Epithelial cell of esophagus (primary cell): ENCODE results near the gene RBBP4.
A peak's percentile ranks its signal among the peaks of the same experiment; 100 is the strongest.
"Not testable (repeated sequence)": the region's sequence is repeated elsewhere in the genome, so short reads cannot be mapped to it uniquely, and the experiment has no call there.

Experiments
- DNase-seq: peaks from one replicate; pipeline ENCODE4 v3.0.0; 2010; ENCODE audit warnings: low read depth
- H3K4me3 ChIP-seq: 2 replicates; pipeline ENCODE4 v1.5.1; 2011; ENCODE audit warnings: mild to moderate bottlenecking, low read length, control low read depth
- TF ChIP-seq, protein P1 (sequence below): IDR thresholded peaks from 2 replicates; pipeline ENCODE4 v1.5.1; 2011; ENCODE audit warnings: low read depth, mild to moderate bottlenecking, low read length, control low read depth, inconsistent platforms; ENCODE audit not compliant: insufficient read depth; ENCODE audit errors: missing control alignments

The RBBP4 gene

DNA sequence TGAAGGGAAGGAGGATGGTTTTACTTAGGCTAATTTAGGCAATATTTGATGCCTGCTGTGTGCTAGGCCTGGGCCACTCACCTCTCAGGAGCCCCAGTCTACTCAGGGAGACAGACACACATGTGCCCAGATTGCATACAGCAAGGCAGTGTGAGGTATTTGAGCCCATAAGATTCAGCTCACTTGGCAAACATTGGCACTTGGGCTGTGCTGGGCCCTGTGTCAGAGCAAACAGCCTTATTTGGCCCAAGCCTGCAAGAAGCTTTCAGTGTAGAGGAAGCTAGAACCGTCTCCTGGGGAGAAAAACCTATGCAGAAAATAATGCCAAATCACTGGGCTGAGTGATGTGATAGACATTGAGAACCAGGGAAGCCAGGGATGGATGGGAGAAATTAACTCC is 55.5 kb downstream of the RBBP4 start:
- TF ChIP-seq, protein P1, sequence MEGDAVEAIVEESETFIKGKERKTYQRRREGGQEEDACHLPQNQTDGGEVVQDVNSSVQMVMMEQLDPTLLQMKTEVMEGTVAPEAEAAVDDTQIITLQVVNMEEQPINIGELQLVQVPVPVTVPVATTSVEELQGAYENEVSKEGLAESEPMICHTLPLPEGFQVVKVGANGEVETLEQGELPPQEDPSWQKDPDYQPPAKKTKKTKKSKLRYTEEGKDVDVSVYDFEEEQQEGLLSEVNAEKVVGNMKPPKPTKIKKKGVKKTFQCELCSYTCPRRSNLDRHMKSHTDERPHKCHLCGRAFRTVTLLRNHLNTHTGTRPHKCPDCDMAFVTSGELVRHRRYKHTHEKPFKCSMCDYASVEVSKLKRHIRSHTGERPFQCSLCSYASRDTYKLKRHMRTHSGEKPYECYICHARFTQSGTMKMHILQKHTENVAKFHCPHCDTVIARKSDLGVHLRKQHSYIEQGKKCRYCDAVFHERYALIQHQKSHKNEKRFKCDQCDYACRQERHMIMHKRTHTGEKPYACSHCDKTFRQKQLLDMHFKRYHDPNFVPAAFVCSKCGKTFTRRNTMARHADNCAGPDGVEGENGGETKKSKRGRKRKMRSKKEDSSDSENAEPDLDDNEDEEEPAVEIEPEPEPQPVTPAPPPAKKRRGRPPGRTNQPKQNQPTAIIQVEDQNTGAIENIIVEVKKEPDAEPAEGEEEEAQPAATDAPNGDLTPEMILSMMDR = no peak

GRCh38 chr1:32709075-32709474 is 58.1 kb downstream of the RBBP4 start:
- no peak for DNase-seq
- TF ChIP-seq, protein P1 = no peak
- no peak overlapping the region for H3K4me3 ChIP-seq

More for the DNA sequence above, 55.5 kb downstream of the RBBP4 start:
- no peak overlapping the region for H3K4me3 ChIP-seq
- no peak for DNase-seq

- H3K4me3 ChIP-seq = no peak overlapping the region
- TF ChIP-seq, protein P1 = no peak
- DNase-seq = no peak
Observed at GRCh38 chr1:32709476-32709875, 58.5 kb downstream of the RBBP4 start.

DNA sequence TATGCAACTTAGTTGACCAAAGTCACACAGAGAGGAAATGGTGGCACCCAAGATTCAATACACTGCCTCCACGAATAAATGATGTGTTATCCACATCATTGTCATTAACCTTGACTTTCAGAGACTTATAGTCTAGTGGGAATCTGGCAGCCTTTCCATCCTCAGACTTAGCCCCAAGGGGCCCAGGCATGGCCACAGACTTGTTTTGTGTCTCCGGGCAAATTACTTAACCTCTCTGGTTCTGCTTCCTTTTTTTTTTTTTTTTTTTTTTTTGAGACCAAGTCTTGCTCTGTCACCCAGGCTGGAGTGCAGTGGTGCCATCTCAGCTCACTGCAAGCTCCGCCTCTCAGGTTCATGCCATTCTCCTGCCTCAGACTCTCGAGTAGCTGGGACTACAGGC is 60.2 kb downstream of the RBBP4 start:
- not testable (repeated sequence) for H3K4me3 ChIP-seq, DNase-seq

GRCh38 chr1:32713081-32713480 is 62.1 kb downstream of the RBBP4 start:
- TF ChIP-seq, protein P1 = no peak
- DNase-seq = no peak
- no peak overlapping the region for H3K4me3 ChIP-seq

DNA sequence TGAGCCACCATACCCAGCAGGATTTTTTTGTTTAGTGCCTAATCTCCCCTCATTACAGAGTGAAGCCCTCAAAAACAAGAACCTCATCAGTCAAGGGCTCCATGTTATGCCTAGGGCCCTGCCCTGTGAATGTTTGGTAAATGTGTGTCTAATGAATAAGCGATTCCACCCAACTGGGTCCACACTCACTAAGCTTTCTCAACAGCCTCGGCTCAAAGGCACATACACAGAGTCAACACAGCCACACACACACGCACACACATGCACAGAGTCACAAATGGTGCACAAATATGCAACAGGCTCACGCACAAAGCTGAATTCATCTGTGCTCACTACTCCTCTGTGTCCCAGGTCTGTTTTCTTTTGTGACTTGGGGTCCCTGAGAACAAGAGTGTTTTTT is 63.3 kb downstream of the RBBP4 start:
- TF ChIP-seq, protein P1 = no peak

DNA sequence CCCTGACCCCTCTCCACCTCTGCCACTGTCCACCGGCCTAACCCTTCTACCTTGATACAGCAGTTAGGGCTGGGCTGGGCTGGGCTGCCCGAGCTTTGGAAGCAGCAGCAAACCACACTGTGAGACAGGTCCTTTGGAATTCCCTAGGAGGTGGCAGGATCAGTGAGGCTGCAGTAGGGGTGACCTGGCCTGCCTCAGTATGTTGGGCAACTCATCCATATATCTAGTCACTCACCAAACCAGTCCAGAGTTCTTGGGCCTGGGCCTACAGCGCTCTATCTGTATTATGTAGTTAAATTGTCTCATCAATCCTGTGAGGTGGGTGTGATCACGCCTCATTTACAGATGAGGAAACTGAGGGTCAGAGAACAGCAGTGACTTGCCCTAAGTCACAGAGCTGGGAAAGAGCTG is 64.9 kb downstream of the RBBP4 start:
- H3K4me3 ChIP-seq = no peak overlapping the region
- TF ChIP-seq, protein P1 = no peak
- peak; percentile 86 for DNase-seq

More for the DNA sequence above, 63.3 kb downstream of the RBBP4 start:
- DNase-seq = peak; percentile 51
- H3K4me3 ChIP-seq = no peak overlapping the region
